Fibroblast of skin of back (primary cell): Measurements from ENCODE around the gene BTK.
"Not testable (repeated sequence)": the region's sequence is repeated elsewhere in the genome, so short reads cannot be mapped to it uniquely, and the experiment has no call there.

Experiments used
- DNase-seq: peaks from one replicate; pipeline ENCODE4 v3.0.0-alpha.2; 2013

Gene BTK

DNA sequence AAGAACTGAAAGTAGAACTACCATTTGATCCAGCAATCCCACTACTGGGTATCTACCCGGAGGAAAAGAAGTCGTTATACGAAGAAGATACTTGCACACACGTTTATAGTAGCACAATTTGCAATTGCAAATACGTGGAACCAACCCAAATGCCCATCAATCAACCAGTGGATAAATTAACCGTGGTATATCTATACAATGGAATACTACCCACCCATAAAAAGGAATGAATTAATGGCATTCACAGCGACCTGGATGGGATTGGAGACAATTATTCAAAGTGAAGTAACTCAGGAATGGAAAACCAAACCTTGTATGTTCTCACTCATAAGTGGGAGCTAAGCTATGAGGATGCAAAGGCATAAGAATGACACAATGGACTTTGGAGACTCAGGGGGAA lies 51.7 kb downstream of the BTK start:
- DNase-seq: not testable (repeated sequence)

DNA sequence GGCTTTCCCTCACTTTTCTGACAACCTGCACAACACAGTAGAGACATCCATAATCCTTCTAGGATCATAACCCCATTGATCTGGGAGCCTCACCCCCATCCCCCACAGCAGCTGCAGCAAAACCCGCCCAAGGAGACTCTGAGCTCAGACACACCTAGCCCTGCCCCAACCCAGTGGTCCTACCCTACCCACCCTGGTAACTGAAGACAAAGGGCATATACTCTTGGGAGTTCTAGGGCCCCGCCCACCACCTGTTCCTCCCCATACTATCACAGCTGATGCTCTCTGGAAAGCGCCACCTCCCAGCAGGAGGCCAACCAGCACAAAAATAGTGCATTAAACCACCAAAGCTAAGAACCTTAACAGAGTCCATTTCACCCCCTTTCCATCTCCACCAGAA lies 59.4 kb downstream of the BTK start:
- not testable (repeated sequence) for DNase-seq

DNA sequence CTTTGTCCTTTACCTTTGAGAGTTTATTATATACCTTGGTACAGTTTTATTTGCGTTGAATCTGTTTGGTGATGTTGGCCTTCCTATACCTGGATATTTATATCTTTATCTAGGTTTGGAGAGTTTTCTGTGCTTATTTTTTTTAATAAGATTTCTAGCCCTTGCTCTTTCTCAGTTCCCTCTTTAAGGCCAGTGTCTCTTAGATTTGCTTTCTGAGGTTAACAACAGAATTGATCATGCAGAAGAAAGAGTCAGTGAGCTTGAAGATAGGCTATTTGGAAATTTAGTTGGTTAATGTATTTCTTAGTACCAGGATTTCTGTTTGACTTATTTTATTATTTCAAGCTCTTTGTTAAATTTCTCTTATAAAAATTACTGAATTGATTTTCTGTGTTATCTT lies 82.2 kb downstream of the BTK start:
- no peak for DNase-seq
